WTC11 (cell line): ENCODE data around the gene KRTAP1-5. TPM values are rescaled to one million over a fixed set of nuclear protein-coding genes. Genes with fewer than 3 reads are reported as not detected.

Source experiments
- ATAC-seq: fragments of 200-7000 bp; cut with Tn5 transposase; 2 replicates; pipeline ENCODE4 v1.10.0; 2021; ENCODE audit warnings: mild to moderate bottlenecking, moderate library complexity
- CTCF ChIA-PET: fragments of 300-600 bp; sonication (Branson Sonifier 250); formaldehyde crosslinking; loops from one replicate; lab custom pipeline; 2021; ENCODE audit warnings: antibody characterized with exemption; lab: Charles Lee
- POLR2A ChIA-PET: fragments of 350-600 bp; sonication (Branson Sonifier 250); formaldehyde crosslinking; loops from one replicate; lab custom pipeline; 2021; ENCODE audit warnings: antibody characterized with exemption; lab: Charles Lee
- DNase-seq: peaks from one replicate; pipeline ENCODE4 v3.0.0; 2021; ENCODE audit warnings: low spot score
- H3K27ac Mint-ChIP-seq: 2 replicates; pipeline ENCODE4 v1.8.0; 2021; ENCODE audit warnings: mixed read lengths
- H3K27me3 Mint-ChIP-seq: 2 replicates; pipeline ENCODE4 v1.8.0; 2021; ENCODE audit warnings: low read depth, mild to moderate bottlenecking, moderate library complexity, mixed read lengths
- H3K36me3 Mint-ChIP-seq: 2 replicates; pipeline ENCODE4 v1.8.0; 2021; ENCODE audit warnings: mixed read lengths
- H3K4me1 Mint-ChIP-seq: 2 replicates; pipeline ENCODE4 v1.8.0; 2022; ENCODE audit warnings: mixed read lengths
- H3K4me3 Mint-ChIP-seq: 2 replicates; pipeline ENCODE4 v1.8.0; 2021; ENCODE audit warnings: mild to moderate bottlenecking, moderate library complexity, mixed read lengths
- H3K9me3 Mint-ChIP-seq: 2 replicates; pipeline ENCODE4 v1.8.0; 2021; ENCODE audit warnings: mixed read lengths
- ATF1 ChIP-seq: sonication (generic); formaldehyde crosslinking; IDR thresholded peaks from 2 replicates; pipeline ENCODE4 v1.8.1; 2023; ENCODE audit warnings: mild to moderate bottlenecking, moderate library complexity, missing genetic modification reagents
- GRHL2 ChIP-seq: fragments of 250-450 bp; sonication (Bioruptor Pico); IDR thresholded peaks from 2 replicates; pipeline ENCODE4 v1.8.0; 2022; ENCODE audit warnings: mild to moderate bottlenecking, moderate library complexity; ENCODE audit not compliant: insufficient replicate concordance, severe bottlenecking
- GTF2I ChIP-seq: fragments of 250-450 bp; sonication (Bioruptor Pico); conservative IDR thresholded peaks from 2 replicates; pipeline ENCODE4 v1.4.0; 2021; ENCODE audit warnings: mild to moderate bottlenecking
- NR2C2 ChIP-seq: sonication (generic); formaldehyde crosslinking; IDR thresholded peaks from 2 replicates; pipeline ENCODE4 v1.8.0; 2022; ENCODE audit warnings: mild to moderate bottlenecking, missing genetic modification reagents
- RELA ChIP-seq: sonication (generic); formaldehyde crosslinking; IDR thresholded peaks from 2 replicates; pipeline ENCODE4 v1.8.1; 2022; ENCODE audit warnings: missing genetic modification reagents, mild to moderate bottlenecking, borderline replicate concordance
- SMAD3 ChIP-seq: sonication (generic); formaldehyde crosslinking; IDR thresholded peaks from 2 replicates; pipeline ENCODE4 v1.8.0; 2022; ENCODE audit warnings: missing genetic modification reagents, mild to moderate bottlenecking, borderline replicate concordance
- TEAD1 ChIP-seq: sonication (generic); formaldehyde crosslinking; IDR thresholded peaks from 2 replicates; pipeline ENCODE4 v1.8.0; 2022; ENCODE audit warnings: mild to moderate bottlenecking, missing genetic modification reagents
- ZNF423 ChIP-seq: fragments of 250-450 bp; sonication (Bioruptor Pico); IDR thresholded peaks from 2 replicates; pipeline ENCODE4 v2.1.2; 2022; ENCODE audit warnings: mild to moderate bottlenecking, moderate library complexity
- total RNA-seq: library from RNA; stranded (reverse); gene quantifications from 3 replicates; pipeline ENCODE4 v1.2.3, GENCODE V29; 2021
- TF ChIP-seq, protein P1 (sequence below): fragments of 250-450 bp; sonication (Bioruptor Pico); IDR thresholded peaks from 2 replicates; pipeline ENCODE4 v1.9.0; 2021; ENCODE audit warnings: mild to moderate bottlenecking, borderline replicate concordance
- TF ChIP-seq, protein P2 (sequence below): sonication (generic); formaldehyde crosslinking; IDR thresholded peaks from 2 replicates; pipeline ENCODE4 v1.8.0; 2022; ENCODE audit warnings: mild to moderate bottlenecking, missing genetic modification reagents
- TF ChIP-seq, protein P3 (sequence below): fragments of 250-450 bp; sonication (Bioruptor Pico); IDR thresholded peaks from 2 replicates; pipeline ENCODE4 v1.9.0; 2021; ENCODE audit warnings: mild to moderate bottlenecking
- TF ChIP-seq, protein P4 (sequence below): sonication (generic); formaldehyde crosslinking; IDR thresholded peaks from 2 replicates; pipeline ENCODE4 v1.8.1; 2023; ENCODE audit warnings: mild to moderate bottlenecking, moderate library complexity, missing genetic modification reagents
- TF ChIP-seq, protein P5 (sequence below): sonication (generic); formaldehyde crosslinking; IDR thresholded peaks from 2 replicates; pipeline ENCODE4 v1.8.1; 2022; ENCODE audit warnings: low read depth, mild to moderate bottlenecking, moderate library complexity, missing genetic modification reagents, borderline replicate concordance

The KRTAP1-5 gene
- total RNA-seq, 1 experiment from 2014 or later, result not detected

DNA sequence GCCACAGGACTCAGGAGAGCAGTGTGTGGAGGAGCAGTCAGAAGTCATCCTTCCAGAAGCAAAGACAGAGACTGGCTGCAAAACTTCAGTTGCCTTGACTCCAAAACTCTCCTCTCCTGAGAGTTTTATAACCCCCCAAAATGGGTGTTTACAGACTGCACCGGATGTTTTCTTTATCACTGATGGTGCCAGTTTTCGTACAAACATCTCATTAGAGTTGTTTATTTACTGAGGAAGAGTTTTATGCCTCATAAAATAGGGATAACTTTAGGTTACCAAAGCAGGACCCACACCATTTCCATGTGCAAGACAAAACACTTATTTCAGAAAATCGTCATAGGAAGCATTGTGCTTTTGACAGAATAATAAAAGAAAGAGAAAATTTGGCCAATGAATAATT lies 42.8 kb downstream of the KRTAP1-5 start, which contains the start of gene KRT40 (continued):
- TF ChIP-seq, protein P1, sequence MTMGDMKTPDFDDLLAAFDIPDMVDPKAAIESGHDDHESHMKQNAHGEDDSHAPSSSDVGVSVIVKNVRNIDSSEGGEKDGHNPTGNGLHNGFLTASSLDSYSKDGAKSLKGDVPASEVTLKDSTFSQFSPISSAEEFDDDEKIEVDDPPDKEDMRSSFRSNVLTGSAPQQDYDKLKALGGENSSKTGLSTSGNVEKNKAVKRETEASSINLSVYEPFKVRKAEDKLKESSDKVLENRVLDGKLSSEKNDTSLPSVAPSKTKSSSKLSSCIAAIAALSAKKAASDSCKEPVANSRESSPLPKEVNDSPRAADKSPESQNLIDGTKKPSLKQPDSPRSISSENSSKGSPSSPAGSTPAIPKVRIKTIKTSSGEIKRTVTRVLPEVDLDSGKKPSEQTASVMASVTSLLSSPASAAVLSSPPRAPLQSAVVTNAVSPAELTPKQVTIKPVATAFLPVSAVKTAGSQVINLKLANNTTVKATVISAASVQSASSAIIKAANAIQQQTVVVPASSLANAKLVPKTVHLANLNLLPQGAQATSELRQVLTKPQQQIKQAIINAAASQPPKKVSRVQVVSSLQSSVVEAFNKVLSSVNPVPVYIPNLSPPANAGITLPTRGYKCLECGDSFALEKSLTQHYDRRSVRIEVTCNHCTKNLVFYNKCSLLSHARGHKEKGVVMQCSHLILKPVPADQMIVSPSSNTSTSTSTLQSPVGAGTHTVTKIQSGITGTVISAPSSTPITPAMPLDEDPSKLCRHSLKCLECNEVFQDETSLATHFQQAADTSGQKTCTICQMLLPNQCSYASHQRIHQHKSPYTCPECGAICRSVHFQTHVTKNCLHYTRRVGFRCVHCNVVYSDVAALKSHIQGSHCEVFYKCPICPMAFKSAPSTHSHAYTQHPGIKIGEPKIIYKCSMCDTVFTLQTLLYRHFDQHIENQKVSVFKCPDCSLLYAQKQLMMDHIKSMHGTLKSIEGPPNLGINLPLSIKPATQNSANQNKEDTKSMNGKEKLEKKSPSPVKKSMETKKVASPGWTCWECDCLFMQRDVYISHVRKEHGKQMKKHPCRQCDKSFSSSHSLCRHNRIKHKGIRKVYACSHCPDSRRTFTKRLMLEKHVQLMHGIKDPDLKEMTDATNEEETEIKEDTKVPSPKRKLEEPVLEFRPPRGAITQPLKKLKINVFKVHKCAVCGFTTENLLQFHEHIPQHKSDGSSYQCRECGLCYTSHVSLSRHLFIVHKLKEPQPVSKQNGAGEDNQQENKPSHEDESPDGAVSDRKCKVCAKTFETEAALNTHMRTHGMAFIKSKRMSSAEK (CRISPR knock-in tag), result no peak
- TF ChIP-seq SMAD3 (CRISPR knock-in tag) (no peak), GRHL2 (CRISPR knock-in tag) (no peak), GTF2I (CRISPR knock-in tag) (no peak), ATF1 (no peak)

DNA sequence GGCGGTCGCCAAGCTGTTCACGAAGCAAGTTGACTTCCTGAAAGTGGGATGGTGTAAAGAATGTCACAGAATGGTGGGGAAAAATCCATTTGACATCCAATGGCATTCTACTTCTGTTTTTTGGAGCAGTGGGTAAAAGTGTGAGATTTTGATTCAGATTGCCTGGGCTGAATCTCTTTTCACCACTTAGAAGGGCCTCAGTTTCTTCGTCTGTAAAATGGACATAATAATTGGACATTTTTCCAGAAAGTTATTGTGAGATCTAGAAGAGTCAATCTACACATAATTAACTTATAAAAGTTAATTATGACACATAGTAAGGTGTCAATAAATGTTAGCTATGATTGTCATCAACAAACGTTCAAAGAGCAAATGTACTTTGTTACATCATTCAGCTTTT lies 45.9 kb downstream of the KRTAP1-5 start:
- no peaks in the 10 kb centered on the region for H3K9me3 Mint-ChIP-seq
- TF ChIP-seq, protein P2, sequence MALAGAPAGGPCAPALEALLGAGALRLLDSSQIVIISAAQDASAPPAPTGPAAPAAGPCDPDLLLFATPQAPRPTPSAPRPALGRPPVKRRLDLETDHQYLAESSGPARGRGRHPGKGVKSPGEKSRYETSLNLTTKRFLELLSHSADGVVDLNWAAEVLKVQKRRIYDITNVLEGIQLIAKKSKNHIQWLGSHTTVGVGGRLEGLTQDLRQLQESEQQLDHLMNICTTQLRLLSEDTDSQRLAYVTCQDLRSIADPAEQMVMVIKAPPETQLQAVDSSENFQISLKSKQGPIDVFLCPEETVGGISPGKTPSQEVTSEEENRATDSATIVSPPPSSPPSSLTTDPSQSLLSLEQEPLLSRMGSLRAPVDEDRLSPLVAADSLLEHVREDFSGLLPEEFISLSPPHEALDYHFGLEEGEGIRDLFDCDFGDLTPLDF, result no peak
- TF ChIP-seq TEAD1, result no peak
- TF ChIP-seq, protein P3, sequence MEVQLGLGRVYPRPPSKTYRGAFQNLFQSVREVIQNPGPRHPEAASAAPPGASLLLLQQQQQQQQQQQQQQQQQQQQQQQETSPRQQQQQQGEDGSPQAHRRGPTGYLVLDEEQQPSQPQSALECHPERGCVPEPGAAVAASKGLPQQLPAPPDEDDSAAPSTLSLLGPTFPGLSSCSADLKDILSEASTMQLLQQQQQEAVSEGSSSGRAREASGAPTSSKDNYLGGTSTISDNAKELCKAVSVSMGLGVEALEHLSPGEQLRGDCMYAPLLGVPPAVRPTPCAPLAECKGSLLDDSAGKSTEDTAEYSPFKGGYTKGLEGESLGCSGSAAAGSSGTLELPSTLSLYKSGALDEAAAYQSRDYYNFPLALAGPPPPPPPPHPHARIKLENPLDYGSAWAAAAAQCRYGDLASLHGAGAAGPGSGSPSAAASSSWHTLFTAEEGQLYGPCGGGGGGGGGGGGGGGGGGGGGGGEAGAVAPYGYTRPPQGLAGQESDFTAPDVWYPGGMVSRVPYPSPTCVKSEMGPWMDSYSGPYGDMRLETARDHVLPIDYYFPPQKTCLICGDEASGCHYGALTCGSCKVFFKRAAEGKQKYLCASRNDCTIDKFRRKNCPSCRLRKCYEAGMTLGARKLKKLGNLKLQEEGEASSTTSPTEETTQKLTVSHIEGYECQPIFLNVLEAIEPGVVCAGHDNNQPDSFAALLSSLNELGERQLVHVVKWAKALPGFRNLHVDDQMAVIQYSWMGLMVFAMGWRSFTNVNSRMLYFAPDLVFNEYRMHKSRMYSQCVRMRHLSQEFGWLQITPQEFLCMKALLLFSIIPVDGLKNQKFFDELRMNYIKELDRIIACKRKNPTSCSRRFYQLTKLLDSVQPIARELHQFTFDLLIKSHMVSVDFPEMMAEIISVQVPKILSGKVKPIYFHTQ (CRISPR knock-in tag), result no peak
- TF ChIP-seq, protein P4, sequence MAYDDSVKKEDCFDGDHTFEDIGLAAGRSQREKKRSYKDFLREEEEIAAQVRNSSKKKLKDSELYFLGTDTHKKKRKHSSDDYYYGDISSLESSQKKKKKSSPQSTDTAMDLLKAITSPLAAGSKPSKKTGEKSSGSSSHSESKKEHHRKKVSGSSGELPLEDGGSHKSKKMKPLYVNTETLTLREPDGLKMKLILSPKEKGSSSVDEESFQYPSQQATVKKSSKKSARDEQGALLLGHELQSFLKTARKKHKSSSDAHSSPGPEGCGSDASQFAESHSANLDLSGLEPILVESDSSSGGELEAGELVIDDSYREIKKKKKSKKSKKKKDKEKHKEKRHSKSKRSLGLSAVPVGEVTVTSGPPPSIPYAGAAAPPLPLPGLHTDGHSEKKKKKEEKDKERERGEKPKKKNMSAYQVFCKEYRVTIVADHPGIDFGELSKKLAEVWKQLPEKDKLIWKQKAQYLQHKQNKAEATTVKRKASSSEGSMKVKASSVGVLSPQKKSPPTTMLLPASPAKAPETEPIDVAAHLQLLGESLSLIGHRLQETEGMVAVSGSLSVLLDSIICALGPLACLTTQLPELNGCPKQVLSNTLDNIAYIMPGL, result no peak
- TF ChIP-seq, protein P5, sequence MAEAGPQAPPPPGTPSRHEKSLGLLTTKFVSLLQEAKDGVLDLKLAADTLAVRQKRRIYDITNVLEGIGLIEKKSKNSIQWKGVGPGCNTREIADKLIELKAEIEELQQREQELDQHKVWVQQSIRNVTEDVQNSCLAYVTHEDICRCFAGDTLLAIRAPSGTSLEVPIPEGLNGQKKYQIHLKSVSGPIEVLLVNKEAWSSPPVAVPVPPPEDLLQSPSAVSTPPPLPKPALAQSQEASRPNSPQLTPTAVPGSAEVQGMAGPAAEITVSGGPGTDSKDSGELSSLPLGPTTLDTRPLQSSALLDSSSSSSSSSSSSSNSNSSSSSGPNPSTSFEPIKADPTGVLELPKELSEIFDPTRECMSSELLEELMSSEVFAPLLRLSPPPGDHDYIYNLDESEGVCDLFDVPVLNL, result no peak
- ChIA-PET POLR2A (interaction anchor here (0.5 kb wide), 1 partner anchor 58 kb away, joined by 5 read pairs; no protein-coding TSS in a partner anchor), CTCF (interaction anchor here (1.0 kb wide), 1 partner anchor 567 kb away, joined by 3 read pairs; no protein-coding TSS in a partner anchor)
- no peaks in the 10 kb centered on the region for H3K27me3 Mint-ChIP-seq
- DNase-seq (no peak), ATAC-seq (no peak)
- no peaks in the 10 kb centered on the region for H3K36me3 Mint-ChIP-seq
- H3K4me1 Mint-ChIP-seq, result peaks cover 15% of the 10 kb centered on the region
- no peak overlapping the region for H3K4me3 Mint-ChIP-seq
- H3K27ac Mint-ChIP-seq, result no peak overlapping the region

DNA sequence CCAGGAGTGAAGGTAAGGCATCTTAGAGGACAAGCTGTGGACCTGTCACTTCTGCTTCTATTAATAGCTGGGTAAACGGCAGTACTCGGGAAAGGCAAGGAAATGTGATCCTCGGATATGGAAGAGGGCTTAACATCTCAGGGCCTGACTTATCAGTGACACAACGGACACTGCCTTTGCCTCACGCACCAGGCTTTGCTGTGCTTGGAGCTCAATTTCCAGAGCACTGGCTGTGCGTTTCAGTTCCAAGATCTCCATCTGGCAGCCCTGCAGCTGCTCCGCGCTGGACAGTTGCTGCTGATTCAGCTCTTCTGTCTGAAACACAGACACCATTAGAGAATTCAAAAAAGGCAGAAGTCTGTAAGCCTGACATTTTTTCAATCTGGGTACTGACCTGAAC lies 46.4 kb downstream of the KRTAP1-5 start:
- no peaks in the 10 kb centered on the region for H3K36me3 Mint-ChIP-seq
- CTCF ChIA-PET, result interaction anchor here (1.2 kb wide), 1 partner anchor 117 kb away, joined by 3 read pairs; no protein-coding TSS in a partner anchor
- H3K4me1 Mint-ChIP-seq, result peaks cover 15% of the 10 kb centered on the region
- H3K27me3 Mint-ChIP-seq, result no peaks in the 10 kb centered on the region
- H3K9me3 Mint-ChIP-seq, result no peaks in the 10 kb centered on the region
- TF ChIP-seq NR2C2 (CRISPR knock-in tag) (no peak), ZNF423 (CRISPR knock-in tag) (no peak), RELA (CRISPR knock-in tag) (no peak)
- TF ChIP-seq, all 79 proteins: peak for 0
- no peak overlapping the region for H3K27ac Mint-ChIP-seq
- DNase-seq, result no peak
- H3K4me3 Mint-ChIP-seq, result no peak overlapping the region
- POLR2A ChIA-PET, result no interaction called here
- no peak for ATAC-seq
